H1 (cell line): ENCODE data around the gene CLN6. TPM values are rescaled to one million over a fixed set of nuclear protein-coding genes. Genes with fewer than 3 reads are reported as not detected.

Experiments used
- CTCF ChIA-PET: fragments of 300-600 bp; sonication (Branson Sonifier 250); formaldehyde crosslinking; loops from one replicate; lab custom pipeline; 2021; ENCODE audit not compliant: partially characterized antibody; lab: Charles Lee
- POLR2A ChIA-PET: fragments of 300-600 bp; sonication (Branson Sonifier 250); formaldehyde crosslinking; loops from one replicate; lab custom pipeline; 2021; ENCODE audit warnings: inconsistent platforms; ENCODE audit not compliant: partially characterized antibody; lab: Charles Lee
- DNase-seq, 2 experiments: peaks; one replicate each; pipeline versions ENCODE4 v3.0.0 to v3.0.0-alpha.2; 2010 to 2022; ENCODE audit warnings: low spot score in 2 of 2, low read depth in 1 of 2, mixed read lengths in 1 of 2
- FAIRE-seq: peaks from 2 replicates; lab custom pipeline; 2011; peaks lifted over from hg19 to GRCh38; lab: Jason Lieb, UNC
- H2AFZ ChIP-seq: 2 replicates; pipeline ENCODE4 v1.8.1; 2012; ENCODE audit warnings: low read length, inconsistent platforms
- H2AK5ac ChIP-seq: 2 replicates; pipeline ENCODE4 v1.6.1; 2013; ENCODE audit warnings: low read depth, low read length
- H2BK120ac ChIP-seq: replicated peaks from 2 replicates; pipeline ENCODE3; 2013; ENCODE audit warnings: low read depth, low read length, inconsistent platforms
- H2BK12ac ChIP-seq: 2 replicates; pipeline ENCODE4 v1.6.1; 2013; ENCODE audit warnings: low read depth, low read length
- H2BK15ac ChIP-seq: 2 replicates; pipeline ENCODE4 v1.6.1; 2013; ENCODE audit warnings: low read length
- H2BK20ac ChIP-seq: 2 replicates; pipeline ENCODE4 v1.6.1; 2013; ENCODE audit warnings: low read length
- H2BK5ac ChIP-seq: 2 replicates; pipeline ENCODE4 v1.6.1; 2013; ENCODE audit warnings: low read depth, low read length
- H3K14ac ChIP-seq: 2 replicates; pipeline ENCODE4 v1.6.1; 2013; ENCODE audit warnings: inconsistent platforms; ENCODE audit not compliant: insufficient read length
- H3K18ac ChIP-seq: 2 replicates; pipeline ENCODE4 v1.6.1; 2013; ENCODE audit warnings: low read length; ENCODE audit errors: extremely low read depth
- H3K23ac ChIP-seq: 2 replicates; pipeline ENCODE4 v1.6.1; 2013; ENCODE audit warnings: inconsistent platforms; ENCODE audit not compliant: insufficient read length
- H3K23me2 ChIP-seq: 2 replicates; pipeline ENCODE4 v1.6.1; 2013; ENCODE audit warnings: low read depth, low read length
- H3K27ac ChIP-seq: 2 replicates; pipeline ENCODE4 v1.6.1; 2011; ENCODE audit warnings: low read depth, low read length, inconsistent platforms
- H3K27me3 ChIP-seq, 4 experiments: replicated peaks in 1 of 4; 1 replicate in 1 of 4; 2 replicates in 3 of 4; pipeline versions ENCODE4 v1.6.1 to v1.8.1; 2011 to 2013; ENCODE audit warnings: low read length in 3 of 4, mild to moderate bottlenecking in 3 of 4, inconsistent platforms in 2 of 4, mixed read lengths in 2 of 4, moderate library complexity in 1 of 4; ENCODE audit not compliant: control insufficient read depth in 3 of 4, insufficient read depth in 3 of 4; ENCODE audit errors: extremely low read depth in 1 of 4
- H3K36me3 ChIP-seq, 4 experiments: 2 replicates each; pipeline versions ENCODE4 v1.6.1 to v1.8.1; 2011 to 2013; ENCODE audit warnings: mild to moderate bottlenecking in 4 of 4, low read length in 3 of 4, moderate library complexity in 2 of 4, control low read depth in 1 of 4, inconsistent platforms in 1 of 4; ENCODE audit not compliant: insufficient read depth in 4 of 4, control insufficient read depth in 2 of 4
- H3K4ac ChIP-seq: replicated peaks from 2 replicates; pipeline ENCODE3; 2013; ENCODE audit warnings: low read length, low read depth, mixed read lengths, inconsistent platforms; ENCODE audit not compliant: insufficient read length
- H3K4me1 ChIP-seq, 4 experiments: replicated peaks in 1 of 4; 1 replicate in 1 of 4; 2 replicates in 3 of 4; pipeline versions ENCODE4 v1.6.1 to v1.8.1; 2011 to 2013; ENCODE audit warnings: low read length in 3 of 4, inconsistent platforms in 2 of 4, mixed read lengths in 1 of 4; ENCODE audit not compliant: insufficient read depth in 4 of 4, control insufficient read depth in 3 of 4
- H3K4me2 ChIP-seq, 2 experiments: 2 replicates each; pipeline versions ENCODE4 v1.6.1 to v1.8.1; 2011 to 2013; ENCODE audit warnings: low read depth in 2 of 2, low read length in 2 of 2, control low read depth in 1 of 2, inconsistent platforms in 1 of 2, mild to moderate bottlenecking in 1 of 2; ENCODE audit not compliant: insufficient read depth in 1 of 2
- H3K4me3 ChIP-seq, 4 experiments: fragments of 200-600, 300-600 bp in 1 of 4; sonication (generic), shearing (Covaris generic), sonication (Bioruptor Twin) in 1 of 4; 2 replicates each; pipeline versions ENCODE4 v1.5.1 to v1.8.1; 2011 to 2016; ENCODE audit warnings: low read length in 4 of 4, low read depth in 3 of 4, control low read depth in 2 of 4, inconsistent platforms in 2 of 4, mild to moderate bottlenecking in 2 of 4, mixed read lengths in 1 of 4, moderate library complexity in 1 of 4; ENCODE audit not compliant: insufficient read depth in 2 of 4; ENCODE audit errors: extremely low read depth in 1 of 4
- H3K56ac ChIP-seq: replicated peaks from 2 replicates; pipeline ENCODE3; 2013; ENCODE audit warnings: low read depth, mild to moderate bottlenecking, mixed read lengths, low read length, inconsistent platforms; ENCODE audit not compliant: insufficient read length
- H3K79me1 ChIP-seq: 2 replicates; pipeline ENCODE4 v1.6.1; 2013; ENCODE audit warnings: low read depth, low read length, control low read depth
- H3K79me2 ChIP-seq, 2 experiments: 2 replicates each; pipeline versions ENCODE4 v1.6.1 to v1.8.1; 2012 to 2013; ENCODE audit warnings: low read length in 2 of 2, mild to moderate bottlenecking in 2 of 2, inconsistent platforms in 1 of 2; ENCODE audit not compliant: insufficient read depth in 2 of 2, control insufficient read depth in 1 of 2
- H3K9ac ChIP-seq, 4 experiments: replicated peaks in 1 of 4; 1 replicate in 1 of 4; 2 replicates in 3 of 4; pipeline versions ENCODE4 v1.6.1 to v1.8.1; 2011 to 2013; ENCODE audit warnings: low read depth in 3 of 4, low read length in 3 of 4, control low read depth in 2 of 4, mild to moderate bottlenecking in 2 of 4, moderate library complexity in 2 of 4, inconsistent platforms in 1 of 4; ENCODE audit errors: extremely low read depth in 1 of 4
- H3K9me3 ChIP-seq, 2 experiments: 2 replicates each; pipeline versions ENCODE4 v1.6.1 to v1.8.1; 2012 to 2013; ENCODE audit warnings: mild to moderate bottlenecking in 2 of 2, moderate library complexity in 2 of 2, control low read depth in 1 of 2, inconsistent platforms in 1 of 2, low read depth in 1 of 2, low read length in 1 of 2, mixed read lengths in 1 of 2; ENCODE audit not compliant: insufficient read depth in 2 of 2
- H4K20me1 ChIP-seq, 2 experiments: replicated peaks in 1 of 2; 2 replicates each; pipeline versions ENCODE3 to v1.8.1; 2011 to 2013; ENCODE audit warnings: inconsistent platforms in 2 of 2, low read length in 2 of 2, mild to moderate bottlenecking in 1 of 2; ENCODE audit not compliant: insufficient read depth in 2 of 2, control insufficient read depth in 1 of 2
- H4K5ac ChIP-seq: 2 replicates; pipeline ENCODE4 v1.6.1; 2013; ENCODE audit warnings: low read length, low read depth, mixed read lengths, inconsistent platforms; ENCODE audit not compliant: insufficient read length
- H4K8ac ChIP-seq: 2 replicates; pipeline ENCODE4 v1.8.0; 2013; ENCODE audit warnings: mild to moderate bottlenecking, moderate library complexity, low read length, inconsistent platforms; ENCODE audit not compliant: insufficient read depth; ENCODE audit errors: extremely low read depth
- H4K91ac ChIP-seq: replicated peaks from 2 replicates; pipeline ENCODE3; 2013; ENCODE audit warnings: low read length, mixed read lengths, inconsistent platforms; ENCODE audit not compliant: insufficient read length
- ASH2L ChIP-seq: fragments of 200-600, 300-600 bp; sonication (generic); IDR thresholded peaks from one replicate; pipeline ENCODE4 v1.7.1; 2017; ENCODE audit warnings: low read length
- YY1 ChIP-seq: IDR thresholded peaks from 2 replicates; pipeline ENCODE4 v1.6.1; 2011; ENCODE audit warnings: low read depth, mild to moderate bottlenecking, low read length
- WGBS, 2 experiments: shearing (Covaris generic) in 1 of 2; methylation state at CpG; one replicate each; pipeline versions ENCODE4 v1.1.6 to v1.1.7; 2013 to 2015; ENCODE audit warnings: low lambda C conversion rate in 2 of 2, mixed read lengths in 2 of 2, inconsistent platforms in 1 of 2, low coverage in 1 of 2, missing lambda C conversion rate in 1 of 2; ENCODE audit not compliant: insufficient replicate concordance in 2 of 2, insufficient coverage in 1 of 2, insufficient read length in 1 of 2; ENCODE audit errors: extremely low coverage in 1 of 2, missing lambda C conversion rate in 1 of 2; 5-methylcytosine and 5-hydroxymethylcytosine counted together
- polyA plus RNA-seq, 7 experiments: library from polyadenylated mRNA; depleted of rRNA in 3 of 7; stranded (reverse) in 5 of 7; unstranded in 2 of 7; fragments of >200 nt in 5 of 7; fragments of 200-250 nt in 2 of 7; gene quantifications; 1 replicate in 5 of 7; 2 replicates in 1 of 7; 4 replicates in 1 of 7; pipeline versions ENCODE4 v1.2.1 to v1.2.3, GENCODE V29; 2011 to 2013; ENCODE audit warnings: missing spikeins in 2 of 7, mixed read lengths in 2 of 7
- total RNA-seq: library from RNA; stranded (reverse); fragmentation: NEBNext Ultra II Directional; extraction: Animal tissue kit (Norgen Biotek cat#: 25700); gene quantifications from 2 replicates; pipeline ENCODE4 v1.2.1, GENCODE V29; 2021

The CLN6 gene
- total and polyA plus RNA-seq, 2 of the 8 experiments (the other 6 are each of a cell fraction or from before 2014, with no cell fraction given): 60.0 to 137 TPM

DNA sequence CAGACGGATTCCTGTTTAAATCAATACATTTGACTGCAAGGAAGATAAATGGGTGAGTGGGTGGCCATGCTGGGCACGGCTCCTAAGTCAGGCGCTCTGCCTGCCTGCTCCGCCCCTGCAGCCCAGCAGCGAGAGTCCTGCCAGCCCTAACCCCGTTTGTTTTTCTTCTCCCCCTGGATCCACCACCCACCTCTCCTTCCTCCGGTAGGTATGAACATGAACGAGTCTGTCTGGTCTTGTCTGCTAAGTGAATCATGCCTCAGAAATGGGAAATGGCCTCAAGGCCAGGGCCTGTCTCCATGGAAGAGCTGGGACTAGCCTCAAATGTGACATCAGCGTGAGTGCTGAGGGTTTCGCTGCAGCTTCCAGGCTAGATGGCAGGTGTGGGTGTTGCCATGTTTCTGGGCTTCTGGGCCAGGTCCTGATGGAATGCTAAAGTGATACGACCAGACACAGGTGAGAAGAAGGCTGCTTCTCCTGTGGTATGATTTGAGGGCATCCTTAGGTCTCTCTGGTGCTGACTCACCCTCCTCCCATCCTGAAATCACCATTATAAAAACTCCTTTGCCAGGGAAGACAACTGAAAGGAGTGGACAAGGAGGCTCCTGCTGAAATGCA, 42.4 kb upstream of the CLN6 start:
- H3K4me2 ChIP-seq: peak overlapping the region; percentile 49 to 66
- peak overlapping the region; percentile 49 for H4K5ac ChIP-seq
- no peak overlapping the region for H4K8ac ChIP-seq
- H3K56ac ChIP-seq: no peak overlapping the region
- peak overlapping the region; percentile 94 for H2BK12ac ChIP-seq
- H3K79me1 ChIP-seq: no peaks in the 10 kb centered on the region
- H3K14ac ChIP-seq: no peak overlapping the region
- H3K9ac ChIP-seq: no peak overlapping the region
- H3K9me3 ChIP-seq: no peaks in the 10 kb centered on the region
- POLR2A ChIA-PET: interaction anchor here (0.9 kb wide), 1 partner anchor 15 kb away, joined by 5 read pairs; no protein-coding TSS in a partner anchor
- H3K18ac ChIP-seq: peak overlapping the region; percentile 93
- no peaks in the 10 kb centered on the region for H4K20me1 ChIP-seq
- 69% methylated on average over 11 of the region's 11 CpGs; no CpG with 5 or more reads in 1 of the 2 experiments for WGBS, 2 experiments
- TF ChIP-seq ASH2L: peak; percentile 26
- no peak for TF ChIP-seq YY1
- H3K27ac ChIP-seq: no peak overlapping the region; the same call in 1 of the 2 replicates
- H3K79me2 ChIP-seq: no peaks in the 10 kb centered on the region
- peaks cover 7 to 20% (median 13%) of the 10 kb centered on the region in 4 experiments for H3K4me1 ChIP-seq
- DNase-seq: no peak
- peak overlapping the region; percentile 83 for H2BK5ac ChIP-seq
- H3K36me3 ChIP-seq: no peaks in the 10 kb centered on the region
- H3K4ac ChIP-seq: peak overlapping the region; percentile 36
- H3K4me3 ChIP-seq: no peak overlapping the region
- FAIRE-seq: no peak
- peak overlapping the region; percentile 99 for H2BK20ac ChIP-seq
- H3K27me3 ChIP-seq: no peaks in the 10 kb centered on the region
- peak overlapping the region; percentile 75; the same call in 1 of the 2 replicates for H2AK5ac ChIP-seq
- H4K91ac ChIP-seq: peak overlapping the region; percentile 71
- peaks cover 6% of the 10 kb centered on the region; the same call in 1 of the 2 replicates for H3K23me2 ChIP-seq
- H3K23ac ChIP-seq: no peak overlapping the region
- H2BK15ac ChIP-seq: peak overlapping the region; percentile 89; the same call in 1 of the 2 replicates
- peak overlapping the region; percentile 95 for H2AFZ ChIP-seq
- peak overlapping the region; percentile 30 for H2BK120ac ChIP-seq
- CTCF ChIA-PET: interaction anchor here (0.9 to 2.1 kb wide), 4 partner anchors 19 to 60 kb away, joined by 3 to 13 read pairs (median 3); no protein-coding TSS in a partner anchor
